H9 (cell line): Measurements from ENCODE around the gene KCNJ11. TPM values are rescaled to one million over a fixed set of nuclear protein-coding genes. Genes with fewer than 3 reads are reported as not detected.

ENCODE experiments used
- DNase-seq: peaks from one replicate; pipeline ENCODE4 v3.0.0-alpha.2; 2017
- H2AFZ ChIP-seq: one replicate; pipeline ENCODE4 v1.6.1; 2013; ENCODE audit warnings: mild to moderate bottlenecking, low read length, control low read depth, moderate library complexity
- H2AK5ac ChIP-seq: 2 replicates; pipeline ENCODE4 v1.6.1; 2013; ENCODE audit warnings: low read length, control low read depth, mixed read lengths; ENCODE audit not compliant: insufficient read length
- H2BK120ac ChIP-seq: one replicate; pipeline ENCODE4 v1.6.1; 2013; ENCODE audit warnings: low read depth, mild to moderate bottlenecking, low read length, control low read depth, inconsistent platforms; ENCODE audit not compliant: poor library complexity, severe bottlenecking
- H2BK12ac ChIP-seq: 2 replicates; pipeline ENCODE4 v1.6.1; 2013; ENCODE audit warnings: low read length, control low read depth, mixed read lengths, low read depth; ENCODE audit not compliant: insufficient read length
- H2BK15ac ChIP-seq: 2 replicates; pipeline ENCODE4 v1.6.1; 2013; ENCODE audit warnings: low read depth, low read length, control low read depth
- H2BK20ac ChIP-seq: one replicate; pipeline ENCODE4 v1.6.1; 2013; ENCODE audit warnings: low read depth, mild to moderate bottlenecking, low read length, control low read depth, inconsistent platforms; ENCODE audit not compliant: poor library complexity, severe bottlenecking
- H2BK5ac ChIP-seq: 2 replicates; pipeline ENCODE4 v1.6.1; 2013; ENCODE audit warnings: low read length, control low read depth, mixed read lengths; ENCODE audit not compliant: insufficient read length
- H3K14ac ChIP-seq: 2 replicates; pipeline ENCODE4 v1.6.1; 2013; ENCODE audit warnings: low read length, control low read depth; ENCODE audit not compliant: insufficient read depth
- H3K18ac ChIP-seq: 2 replicates; pipeline ENCODE4 v1.6.1; 2013; ENCODE audit warnings: low read depth, mild to moderate bottlenecking, mixed read lengths, low read length, control low read depth; ENCODE audit not compliant: insufficient read length
- H3K23ac ChIP-seq: 2 replicates; pipeline ENCODE4 v1.6.1; 2013; ENCODE audit warnings: low read length, control low read depth, mixed read lengths, low read depth; ENCODE audit not compliant: insufficient read length
- H3K23me2 ChIP-seq: 2 replicates; pipeline ENCODE4 v1.6.1; 2013; ENCODE audit warnings: low read depth, mild to moderate bottlenecking, mixed read lengths, low read length, control low read depth; ENCODE audit not compliant: insufficient read length, poor library complexity, severe bottlenecking
- H3K27ac ChIP-seq: 2 replicates; pipeline ENCODE4 v1.5.1; 2013; ENCODE audit warnings: low read length, control low read depth, mixed read lengths, low read depth; ENCODE audit not compliant: insufficient read length
- H3K27me3 ChIP-seq: 2 replicates; pipeline ENCODE4 v1.6.1; 2013; ENCODE audit warnings: low read length, control low read depth, inconsistent platforms; ENCODE audit not compliant: insufficient read depth
- H3K4ac ChIP-seq: 2 replicates; pipeline ENCODE4 v1.6.1; 2013; ENCODE audit warnings: low read depth, mild to moderate bottlenecking, control low read depth, inconsistent platforms, low read length, moderate library complexity
- H3K4me1 ChIP-seq: 2 replicates; pipeline ENCODE4 v1.6.1; 2013; ENCODE audit warnings: low read length, control low read depth, inconsistent platforms; ENCODE audit not compliant: insufficient read depth
- H3K4me2 ChIP-seq: 2 replicates; pipeline ENCODE4 v1.6.1; 2013; ENCODE audit warnings: low read length, control low read depth, mixed read lengths; ENCODE audit not compliant: insufficient read length, insufficient read depth
- H3K56ac ChIP-seq: 2 replicates; pipeline ENCODE4 v1.6.1; 2013; ENCODE audit warnings: low read depth, mild to moderate bottlenecking, mixed read lengths, low read length, control low read depth; ENCODE audit not compliant: insufficient read length
- H3K79me1 ChIP-seq: 2 replicates; pipeline ENCODE4 v1.6.1; 2013; ENCODE audit warnings: low read depth, mild to moderate bottlenecking, moderate library complexity, low read length, control low read depth, inconsistent platforms; ENCODE audit not compliant: insufficient read depth, poor library complexity, severe bottlenecking
- H3K79me2 ChIP-seq: 2 replicates; pipeline ENCODE4 v1.6.1; 2013; ENCODE audit warnings: low read length, control low read depth, inconsistent platforms; ENCODE audit not compliant: insufficient read depth
- H3K9ac ChIP-seq: 2 replicates; pipeline ENCODE4 v1.6.1; 2013; ENCODE audit warnings: low read length, control low read depth, mixed read lengths; ENCODE audit not compliant: insufficient read length; ENCODE audit errors: extremely low read depth
- H3K9me3 ChIP-seq: one replicate; pipeline ENCODE4 v1.6.1; 2013; ENCODE audit warnings: low read depth, low read length, inconsistent platforms; ENCODE audit not compliant: control insufficient read depth
- H3T11ph ChIP-seq: one replicate; pipeline ENCODE4 v1.6.1; 2013; ENCODE audit warnings: mild to moderate bottlenecking, low read length, control low read depth, inconsistent platforms
- H4K20me1 ChIP-seq: one replicate; pipeline ENCODE4 v1.6.1; 2013; ENCODE audit not compliant: control insufficient read depth, insufficient read length, insufficient read depth
- H4K5ac ChIP-seq: 2 replicates; pipeline ENCODE4 v1.6.1; 2013; ENCODE audit warnings: low read depth, mild to moderate bottlenecking, mixed read lengths, low read length, control low read depth; ENCODE audit not compliant: insufficient read length
- H4K8ac ChIP-seq: replicated peaks from 2 replicates; pipeline ENCODE4 v1.6.1; 2013; ENCODE audit warnings: low read length, control low read depth, mixed read lengths, low read depth; ENCODE audit not compliant: insufficient read length
- H4K91ac ChIP-seq: 2 replicates; pipeline ENCODE4 v1.6.1; 2013; ENCODE audit warnings: low read depth, mild to moderate bottlenecking, moderate library complexity, mixed read lengths, low read length, control low read depth; ENCODE audit not compliant: insufficient read length
- H3K27ac Mint-ChIP-seq, 3 experiments: 2 replicates in 2 of 3; 3 replicates in 1 of 3; pipeline ENCODE4 v1.8.0; 2020 to 2021; ENCODE audit warnings: mixed read lengths in 3 of 3, mild to moderate bottlenecking in 1 of 3, moderate library complexity in 1 of 3
- H3K27me3 Mint-ChIP-seq: 2 replicates; pipeline ENCODE4 v1.8.0; 2021; ENCODE audit warnings: low read depth, mild to moderate bottlenecking, moderate library complexity, mixed read lengths
- H3K36me3 Mint-ChIP-seq, 3 experiments: 2 replicates in 2 of 3; 3 replicates in 1 of 3; pipeline ENCODE4 v1.8.0; 2020 to 2021; ENCODE audit warnings: low read depth in 3 of 3, mixed read lengths in 3 of 3; ENCODE audit not compliant: insufficient read depth in 1 of 3
- H3K4me1 Mint-ChIP-seq, 2 experiments: 2 replicates each; pipeline ENCODE4 v1.8.0; 2020; ENCODE audit warnings: mixed read lengths in 2 of 2
- H3K4me3 Mint-ChIP-seq, 2 experiments: 2 replicates in 1 of 2; 3 replicates in 1 of 2; pipeline ENCODE4 v1.8.0; 2020 to 2021; ENCODE audit warnings: mild to moderate bottlenecking in 2 of 2, mixed read lengths in 2 of 2, moderate library complexity in 1 of 2
- H3K9me3 Mint-ChIP-seq, 2 experiments: 2 replicates in 1 of 2; 3 replicates in 1 of 2; pipeline ENCODE4 v1.8.0; 2020; ENCODE audit warnings: mild to moderate bottlenecking in 2 of 2, mixed read lengths in 2 of 2, moderate library complexity in 1 of 2
- CTCF ChIP-seq: fragments of 200-600 bp; sonication (generic); conservative IDR thresholded peaks from 3 replicates; pipeline ENCODE4 v1.8.0; 2021; ENCODE audit warnings: antibody characterized with exemption, mild to moderate bottlenecking
- WGBS: extraction: QIAGEN DNeasy Blood & Tissue Kit; methylation state at CpG from one replicate; pipeline ENCODE4 v1.1.7; 2013; ENCODE audit warnings: missing lambda C conversion rate, low lambda C conversion rate, mixed read lengths; ENCODE audit not compliant: insufficient read length; ENCODE audit errors: extremely low coverage; 5-methylcytosine and 5-hydroxymethylcytosine counted together
- total RNA-seq: library from RNA; stranded (reverse); gene quantifications from 2 replicates; pipeline ENCODE4 v1.2.1, GENCODE V29; 2021

The KCNJ11 gene
- total RNA-seq, 1 experiment from 2014 or later: 2.3 TPM

- no peak overlapping the region for H4K91ac ChIP-seq
- no peaks in the 10 kb centered on the region for H3K27me3 ChIP-seq
- no peak overlapping the region for H2BK5ac ChIP-seq
- no peak overlapping the region for H2BK15ac ChIP-seq
- WGBS: no CpG with 5 or more reads among the region's 18 CpGs
- H3K18ac ChIP-seq: no peak overlapping the region
- H3K9ac ChIP-seq: no peak overlapping the region
- H3K4ac ChIP-seq: no peak overlapping the region
- no peak for TF ChIP-seq CTCF
- no peaks in the 10 kb centered on the region for H4K20me1 ChIP-seq
- H2BK12ac ChIP-seq: no peak overlapping the region
- no peaks in the 10 kb centered on the region for H3K9me3 ChIP-seq
- no peak overlapping the region for H3K14ac ChIP-seq
- Mint-ChIP-seq H3K4me1 (peaks cover 2 to 13% of the 10 kb centered on the region in 2 experiments; a peak in 2 of 4 replicates), H3K36me3 (no peaks in the 10 kb centered on the region), H3K9me3 (peaks cover 0 to 4% of the 10 kb centered on the region in 2 experiments; a peak in 1 of 5 replicates), H3K4me3 (no peak overlapping the region), H3K27ac (no peak overlapping the region), H3K27me3 (peaks cover 7% of the 10 kb centered on the region)
- no peak overlapping the region for H4K8ac ChIP-seq
- no peak overlapping the region for H3K23ac ChIP-seq
- no peak overlapping the region for H2AK5ac ChIP-seq
- no peak overlapping the region for H2BK20ac ChIP-seq
- no peak overlapping the region for H2AFZ ChIP-seq
- no peak for DNase-seq
- H3K23me2 ChIP-seq: no peaks in the 10 kb centered on the region
- no peak overlapping the region for H4K5ac ChIP-seq
- no peaks in the 10 kb centered on the region for H3K79me1 ChIP-seq
- H3K79me2 ChIP-seq: no peaks in the 10 kb centered on the region
- no peak overlapping the region for H3K56ac ChIP-seq
- no peak overlapping the region for H3K27ac ChIP-seq
- no peaks in the 10 kb centered on the region for H3K4me1 ChIP-seq
- no peak overlapping the region for H2BK120ac ChIP-seq
- no peak overlapping the region for H3T11ph ChIP-seq
- H3K4me2 ChIP-seq: no peak overlapping the region
These were observed 15.7 kb upstream of the KCNJ11 start for GRCh38 chr11:17403980-17404759.
